ENCODE results near the gene ART1.

- TF ChIP-seq CTCF (optimal IDR thresholded peaks at IDR 0.05 in 1 of 3, IDR thresholded peaks at IDR 0.05 in 1 of 3, conservative IDR thresholded peaks at IDR 0.05 in 1 of 3; ENCODE audit: extremely low read depth in 1 of 3, insufficient read depth in 2 of 3, low read length in 3 of 3) = no peak
- TF ChIP-seq EZH2 (IDR thresholded peaks at IDR 0.05; ENCODE audit: low read length) = no peak
Measured at GRCh38 chr11:3623767-3624458, 21.0 kb upstream of the ART1 start.
